Effector memory CD4-positive, alpha-beta T cell (primary cell): ENCODE data around the gene XPC.

Source experiments
- DNase-seq, 3 donors: peaks; one replicate each; pipeline ENCODE4 v3.0.0-alpha.2; 2020
- H3K27ac ChIP-seq: 2 replicates; pipeline ENCODE4 v1.7.0; 2013; ENCODE audit warnings: mild to moderate bottlenecking, low read length, moderate library complexity; ENCODE audit not compliant: insufficient read depth, poor library complexity, severe bottlenecking
- H3K27me3 ChIP-seq: replicated peaks from 2 replicates; pipeline ENCODE4 v1.7.0; 2013; ENCODE audit warnings: mild to moderate bottlenecking, low read length; ENCODE audit not compliant: insufficient read depth, control insufficient read depth, poor library complexity, severe bottlenecking
- H3K36me3 ChIP-seq: 2 replicates; pipeline ENCODE4 v1.7.0; 2013; ENCODE audit warnings: mild to moderate bottlenecking, low read length, moderate library complexity; ENCODE audit not compliant: control insufficient read depth, insufficient read depth
- H3K4me1 ChIP-seq: 2 replicates; pipeline ENCODE4 v1.7.0; 2013; ENCODE audit warnings: low read length, mild to moderate bottlenecking; ENCODE audit not compliant: control insufficient read depth, insufficient read depth, poor library complexity, severe bottlenecking
- H3K4me3 ChIP-seq: 2 replicates; pipeline ENCODE4 v1.7.0; 2013; ENCODE audit warnings: low read length, low read depth, mild to moderate bottlenecking; ENCODE audit not compliant: insufficient read depth, poor library complexity, severe bottlenecking
- H3K9me3 ChIP-seq: 2 replicates; pipeline ENCODE4 v1.7.0; 2013; ENCODE audit warnings: mild to moderate bottlenecking, low read length, moderate library complexity; ENCODE audit not compliant: control insufficient read depth

XPC gene

DNA sequence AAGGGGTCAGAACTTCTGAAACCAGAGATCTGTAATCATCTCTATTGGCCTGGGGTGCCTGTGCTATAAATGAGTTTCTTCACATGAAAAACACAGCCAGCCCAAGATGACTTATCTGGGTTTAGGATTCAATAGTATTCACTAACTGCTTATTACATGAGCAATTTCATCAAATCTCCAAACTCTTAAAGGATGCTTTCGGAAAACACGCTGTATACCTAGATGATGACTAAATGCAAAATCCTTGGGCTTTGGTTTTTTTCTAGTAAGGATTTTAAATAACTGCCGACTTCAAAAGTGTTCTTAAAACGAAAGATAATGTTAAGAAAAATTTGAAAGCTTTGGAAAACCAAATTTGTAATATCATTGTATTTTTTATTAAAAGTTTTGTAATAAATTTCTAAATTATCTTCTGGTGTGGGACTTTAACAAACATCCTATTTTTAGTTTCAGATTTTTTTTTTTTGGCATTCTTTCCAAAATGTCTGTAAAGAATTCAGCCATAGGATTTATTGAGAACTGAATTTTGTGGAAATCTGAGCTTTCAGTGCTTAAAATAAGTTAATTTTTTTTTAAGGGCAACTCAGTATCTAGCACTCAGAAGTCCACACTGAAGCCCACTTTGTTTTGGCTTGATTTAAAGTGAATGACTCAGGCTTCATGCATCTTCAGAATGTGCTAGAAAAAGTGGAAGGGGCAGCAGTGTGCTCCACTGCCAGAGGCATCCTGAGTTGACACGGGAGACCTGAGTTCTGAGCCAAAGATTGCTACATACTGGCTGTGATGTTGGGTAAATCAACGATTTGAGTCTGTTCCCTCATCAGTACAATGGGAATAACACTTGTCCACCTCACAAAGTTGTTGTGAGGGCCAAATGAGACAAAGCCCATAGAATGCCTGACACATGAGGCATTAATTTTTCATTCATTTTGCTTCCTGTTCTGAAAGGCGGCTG, 34.9 kb downstream of the XPC start:
- H3K27me3 ChIP-seq = no peaks in the 10 kb centered on the region
- H3K4me3 ChIP-seq = peak overlapping the region; percentile 22
- peak overlapping the region; percentile 99 for H3K27ac ChIP-seq
- no peak for DNase-seq
- H3K4me1 ChIP-seq = peaks cover 49% of the 10 kb centered on the region
- H3K9me3 ChIP-seq = no peaks in the 10 kb centered on the region
- peaks cover 43% of the 10 kb centered on the region for H3K36me3 ChIP-seq

GRCh38 chr3:14142567-14143270, 35.7 kb downstream of the XPC start:
- Histone ChIP-seq H3K36me3 (peaks cover 43% of the 10 kb centered on the region), H3K27ac (peak overlapping the region; percentile 99), H3K9me3 (no peaks in the 10 kb centered on the region), H3K4me1 (peaks cover 49% of the 10 kb centered on the region), H3K4me3 (no peak overlapping the region), H3K27me3 (no peaks in the 10 kb centered on the region)
- peak; percentile 58 to 74 (median 69) for DNase-seq

- Histone ChIP-seq H3K36me3 (peaks cover 44% of the 10 kb centered on the region), H3K27ac (peak overlapping the region; percentile 99)
These were observed 36.6 kb downstream of the XPC start for GRCh38 chr3:14141602-14142341.

DNA sequence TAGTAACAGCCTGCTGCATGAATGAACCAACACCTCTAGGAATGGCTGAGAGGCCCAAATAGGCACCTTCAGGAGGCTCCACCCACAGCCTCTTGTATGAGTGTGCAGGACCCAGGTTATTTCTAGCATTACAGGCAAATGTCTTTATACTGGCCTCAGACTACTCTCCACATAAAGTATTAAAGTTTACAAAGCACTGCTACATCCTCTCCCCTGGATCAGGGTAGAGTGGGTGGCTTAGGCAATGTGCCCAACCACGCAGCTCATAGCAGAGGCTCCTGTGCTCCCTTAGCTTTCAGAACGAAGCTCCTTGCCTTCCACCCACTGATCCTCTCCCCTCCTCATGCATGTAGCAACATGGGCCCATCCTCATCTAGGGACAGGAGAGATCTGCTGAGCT, 37.3 kb downstream of the XPC start:
- Histone ChIP-seq H3K4me1 (peaks cover 49% of the 10 kb centered on the region), H3K27me3 (no peaks in the 10 kb centered on the region), H3K9me3 (no peaks in the 10 kb centered on the region), H3K4me3 (no peak overlapping the region), H3K27ac (peak overlapping the region; percentile 99), H3K36me3 (peaks cover 42% of the 10 kb centered on the region)
- no peak for DNase-seq

More at GRCh38 chr3:14141602-14142341, 36.6 kb downstream of the XPC start:
- Histone ChIP-seq H3K4me1 (peaks cover 49% of the 10 kb centered on the region), H3K9me3 (no peaks in the 10 kb centered on the region), H3K4me3 (no peak overlapping the region), H3K27me3 (no peaks in the 10 kb centered on the region)
- DNase-seq = no peak

DNA sequence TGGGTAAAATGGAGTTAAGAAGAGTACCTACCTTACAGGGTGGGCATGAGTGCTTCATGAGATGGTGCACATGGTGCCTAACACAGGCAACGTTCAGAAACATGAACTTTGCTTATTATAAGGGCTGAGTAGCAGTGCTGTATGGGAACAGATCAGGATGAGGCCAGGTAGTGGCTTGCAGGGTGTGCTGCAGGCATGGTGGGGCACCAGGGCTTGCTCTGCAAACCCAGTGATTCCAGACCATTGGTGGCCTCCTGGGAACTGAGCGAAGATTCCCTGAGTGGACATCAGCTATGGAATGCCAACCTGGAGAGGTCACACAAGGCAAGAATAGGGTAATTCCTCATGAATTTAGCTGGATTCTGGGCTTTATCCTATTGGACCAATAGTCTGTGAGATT, 37.7 kb downstream of the XPC start:
- Histone ChIP-seq H3K4me1 (peaks cover 47% of the 10 kb centered on the region), H3K9me3 (no peaks in the 10 kb centered on the region), H3K4me3 (no peak overlapping the region), H3K27ac (peak overlapping the region; percentile 99), H3K36me3 (peaks cover 44% of the 10 kb centered on the region), H3K27me3 (no peaks in the 10 kb centered on the region)
- DNase-seq = no peak

DNA sequence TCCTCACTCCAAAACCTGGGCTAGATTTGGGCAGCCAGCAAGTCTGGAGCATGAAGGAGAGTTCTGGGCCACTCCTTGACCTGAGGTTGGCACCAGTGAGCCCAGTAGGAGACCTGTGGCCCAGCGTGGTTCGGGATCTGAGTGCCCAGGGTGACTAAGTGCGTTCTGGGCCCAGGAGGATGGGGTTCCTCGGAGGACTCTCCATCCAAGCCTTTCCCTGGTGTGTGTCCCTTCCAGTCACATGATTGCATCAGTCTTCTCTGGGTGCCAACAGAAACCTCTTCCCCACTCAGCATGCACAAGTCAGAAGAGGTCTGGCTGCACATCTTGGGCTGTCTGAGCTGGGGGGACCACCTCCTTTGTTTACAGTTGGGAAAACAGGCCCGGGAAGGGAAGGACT, 38.6 kb downstream of the XPC start:
- peaks cover 38% of the 10 kb centered on the region for H3K4me1 ChIP-seq
- no peak overlapping the region for H3K4me3 ChIP-seq
- DNase-seq = no peak
- H3K27ac ChIP-seq = no peak overlapping the region
- H3K36me3 ChIP-seq = peaks cover 51% of the 10 kb centered on the region
- H3K9me3 ChIP-seq = no peaks in the 10 kb centered on the region
- H3K27me3 ChIP-seq = no peaks in the 10 kb centered on the region

- Histone ChIP-seq H3K4me1 (peaks cover 33% of the 10 kb centered on the region), H3K4me3 (no peak overlapping the region), H3K9me3 (no peaks in the 10 kb centered on the region), H3K36me3 (peaks cover 58% of the 10 kb centered on the region), H3K27ac (no peak overlapping the region), H3K27me3 (no peaks in the 10 kb centered on the region)
- DNase-seq = no peak
These were observed 39.3 kb downstream of the XPC start for GRCh38 chr3:14138878-14139655.

- DNase-seq = no peak
- peaks cover 66% of the 10 kb centered on the region for H3K36me3 ChIP-seq
- H3K9me3 ChIP-seq = no peaks in the 10 kb centered on the region
- no peak overlapping the region for H3K27ac ChIP-seq
- H3K4me3 ChIP-seq = no peak overlapping the region
- peaks cover 25% of the 10 kb centered on the region for H3K4me1 ChIP-seq
- no peaks in the 10 kb centered on the region for H3K27me3 ChIP-seq
These were observed 40.1 kb downstream of the XPC start for GRCh38 chr3:14138109-14138877.

- Histone ChIP-seq H3K36me3 (peaks cover 74% of the 10 kb centered on the region), H3K9me3 (no peaks in the 10 kb centered on the region), H3K27ac (no peak overlapping the region), H3K4me3 (no peak overlapping the region), H3K27me3 (no peaks in the 10 kb centered on the region), H3K4me1 (peaks cover 20% of the 10 kb centered on the region)
- DNase-seq = no peak
These were observed 41.0 kb downstream of the XPC start for GRCh38 chr3:14137445-14137844.
